MM.1S (cell line): Measurements from ENCODE around the gene CYP19A1.
A peak's percentile ranks its signal among the peaks of the same experiment; 100 is the strongest.

Source experiments
- CTCF ChIP-seq: fragments of 300-600 bp; sonication (generic); IDR thresholded peaks from 2 replicates; pipeline ENCODE4 v1.5.1; 2016; ENCODE audit warnings: antibody characterized with exemption, low read length, mixed read lengths
- EZH2 ChIP-seq: fragments of 300-600 bp; sonication (generic); optimal IDR thresholded peaks from 2 replicates; pipeline ENCODE3; 2017; ENCODE audit warnings: low read depth, mild to moderate bottlenecking, antibody characterized with exemption, low read length, mixed read lengths
- EZH2phosphoT487 ChIP-seq: fragments of 300-600 bp; sonication (generic); IDR thresholded peaks from 2 replicates; pipeline ENCODE4 v1.6.1; 2018; ENCODE audit warnings: antibody characterized with exemption, low read length

DNA sequence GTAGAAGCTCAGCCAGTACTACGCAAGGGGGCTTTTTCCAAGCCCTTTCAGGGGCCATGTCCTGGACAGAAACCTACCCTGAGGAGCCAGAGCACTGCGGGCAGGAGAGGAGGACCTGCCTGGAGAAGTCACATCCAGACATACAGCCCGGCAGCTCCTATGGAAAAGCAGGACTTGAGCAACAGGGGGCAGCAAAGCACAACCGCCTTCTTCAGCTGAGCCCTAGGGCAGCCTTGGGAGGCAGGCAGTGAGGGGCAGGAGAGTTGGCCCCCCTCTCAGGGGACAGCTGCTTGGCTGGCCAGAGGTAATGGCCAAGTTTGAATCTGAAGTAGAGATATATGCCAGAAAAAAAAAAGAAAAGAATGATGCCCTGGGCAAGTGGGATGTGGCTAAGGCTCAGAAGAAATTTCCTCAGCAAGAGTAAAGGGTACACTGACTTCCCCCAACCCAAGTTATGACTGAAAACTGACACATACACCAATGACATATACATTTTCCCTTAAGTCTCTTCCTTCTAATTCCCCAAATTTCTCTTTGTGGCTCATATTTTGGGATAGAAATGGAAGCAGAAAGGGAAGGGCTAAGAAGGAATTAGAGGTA, 56.9 kb downstream of the CYP19A1 start:
- TF ChIP-seq CTCF (peak; percentile 59), EZH2 (no peak), EZH2phosphoT487 (no peak)
